Activated CD8-positive, alpha-beta T cell treated with anti-CD3 and anti-CD28 coated beads for 36 hours (primary cell): ENCODE measurements around the gene CELF4. TPM values are rescaled to one million over a fixed set of nuclear protein-coding genes. Genes with fewer than 3 reads are reported as not detected.
"Not testable (repeated sequence)": the region's sequence is repeated elsewhere in the genome, so short reads cannot be mapped to it uniquely, and the experiment has no call there.

Source experiments
- ATAC-seq: fragments of 200-7000 bp; cut with Tn5 transposase; one replicate; pipeline ENCODE4 v1.10.0; 2021; ENCODE audit warnings: mild to moderate bottlenecking, moderate library complexity
- CTCF ChIA-PET: fragments of 350-600 bp; sonication (Branson Sonifier 250); formaldehyde crosslinking; loops from one replicate; lab custom pipeline; 2021; ENCODE audit warnings: antibody characterized with exemption; lab: Charles Lee
- POLR2A ChIA-PET: fragments of 350-600 bp; sonication (Branson Sonifier 250); formaldehyde crosslinking; loops from one replicate; lab custom pipeline; 2021; ENCODE audit warnings: antibody characterized with exemption; lab: Charles Lee
- DNase-seq: peaks from one replicate; pipeline ENCODE4 v3.0.0-alpha.2; 2020
- H3K27ac Mint-ChIP-seq: one replicate; pipeline ENCODE4 v1.8.0; 2021; ENCODE audit warnings: mild to moderate bottlenecking, mixed read lengths
- H3K27me3 Mint-ChIP-seq: one replicate; pipeline ENCODE4 v1.8.0; 2021; ENCODE audit warnings: mixed read lengths
- H3K36me3 Mint-ChIP-seq: one replicate; pipeline ENCODE4 v1.8.0; 2021; ENCODE audit warnings: low read depth, mixed read lengths
- H3K4me1 Mint-ChIP-seq: one replicate; pipeline ENCODE4 v1.8.0; 2021; ENCODE audit warnings: low read depth, mixed read lengths
- H3K4me3 Mint-ChIP-seq: one replicate; pipeline ENCODE4 v1.8.0; 2021; ENCODE audit warnings: mild to moderate bottlenecking, moderate library complexity, mixed read lengths
- H3K9me3 Mint-ChIP-seq: one replicate; pipeline ENCODE4 v1.8.0; 2021; ENCODE audit warnings: mixed read lengths
- intact Hi-C: fragments of 100-400 bp; cut with micrococcal nuclease; formaldehyde crosslinking; loops from one replicate; pipeline ENCODE4 v1.10.0; 2022
- total RNA-seq, 2 experiments: library from RNA; stranded (reverse); gene quantifications; one replicate each; pipeline ENCODE4 v1.2.3, GENCODE V29; 2021
- TF ChIP-seq, protein P1 (sequence below): fragments of 200-600 bp; IDR thresholded peaks from one replicate; pipeline ENCODE4 v1.8.0; 2022; ENCODE audit warnings: antibody characterized with exemption, mild to moderate bottlenecking

Gene CELF4
- total RNA-seq, 2 experiments from 2014 or later: not detected

DNA sequence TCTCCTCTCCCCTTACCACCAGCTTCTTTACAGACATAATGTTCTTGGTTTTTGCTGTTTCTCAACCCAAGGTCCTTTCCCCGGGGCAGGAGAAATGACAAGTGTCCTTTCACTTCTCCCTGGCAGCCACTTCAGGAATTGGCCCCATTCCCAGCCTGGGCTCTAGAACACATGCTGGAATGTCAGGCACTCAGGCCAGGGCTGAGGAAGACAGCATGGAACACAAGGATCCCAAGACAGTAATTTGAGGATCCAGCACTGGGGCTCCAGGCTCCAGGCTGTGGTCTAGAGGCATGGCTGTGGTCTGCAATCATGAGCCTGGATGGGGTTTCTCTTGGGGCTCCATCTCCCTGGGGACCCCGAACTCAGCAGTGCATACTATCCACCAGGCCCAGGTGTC, 201.4 kb downstream of the CELF4 start:
- Mint-ChIP-seq H3K9me3 (no peaks in the 10 kb centered on the region), H3K27ac (no peak overlapping the region), H3K27me3 (peaks cover 16% of the 10 kb centered on the region), H3K36me3 (no peaks in the 10 kb centered on the region), H3K4me1 (no peaks in the 10 kb centered on the region), H3K4me3 (no peak overlapping the region)
- intact Hi-C loops: no loop called here
- ATAC-seq (no peak), DNase-seq (no peak)
- POLR2A ChIA-PET: no interaction called here
- TF ChIP-seq, protein P1, sequence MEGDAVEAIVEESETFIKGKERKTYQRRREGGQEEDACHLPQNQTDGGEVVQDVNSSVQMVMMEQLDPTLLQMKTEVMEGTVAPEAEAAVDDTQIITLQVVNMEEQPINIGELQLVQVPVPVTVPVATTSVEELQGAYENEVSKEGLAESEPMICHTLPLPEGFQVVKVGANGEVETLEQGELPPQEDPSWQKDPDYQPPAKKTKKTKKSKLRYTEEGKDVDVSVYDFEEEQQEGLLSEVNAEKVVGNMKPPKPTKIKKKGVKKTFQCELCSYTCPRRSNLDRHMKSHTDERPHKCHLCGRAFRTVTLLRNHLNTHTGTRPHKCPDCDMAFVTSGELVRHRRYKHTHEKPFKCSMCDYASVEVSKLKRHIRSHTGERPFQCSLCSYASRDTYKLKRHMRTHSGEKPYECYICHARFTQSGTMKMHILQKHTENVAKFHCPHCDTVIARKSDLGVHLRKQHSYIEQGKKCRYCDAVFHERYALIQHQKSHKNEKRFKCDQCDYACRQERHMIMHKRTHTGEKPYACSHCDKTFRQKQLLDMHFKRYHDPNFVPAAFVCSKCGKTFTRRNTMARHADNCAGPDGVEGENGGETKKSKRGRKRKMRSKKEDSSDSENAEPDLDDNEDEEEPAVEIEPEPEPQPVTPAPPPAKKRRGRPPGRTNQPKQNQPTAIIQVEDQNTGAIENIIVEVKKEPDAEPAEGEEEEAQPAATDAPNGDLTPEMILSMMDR: no peak
- CTCF ChIA-PET: no interaction called here

DNA sequence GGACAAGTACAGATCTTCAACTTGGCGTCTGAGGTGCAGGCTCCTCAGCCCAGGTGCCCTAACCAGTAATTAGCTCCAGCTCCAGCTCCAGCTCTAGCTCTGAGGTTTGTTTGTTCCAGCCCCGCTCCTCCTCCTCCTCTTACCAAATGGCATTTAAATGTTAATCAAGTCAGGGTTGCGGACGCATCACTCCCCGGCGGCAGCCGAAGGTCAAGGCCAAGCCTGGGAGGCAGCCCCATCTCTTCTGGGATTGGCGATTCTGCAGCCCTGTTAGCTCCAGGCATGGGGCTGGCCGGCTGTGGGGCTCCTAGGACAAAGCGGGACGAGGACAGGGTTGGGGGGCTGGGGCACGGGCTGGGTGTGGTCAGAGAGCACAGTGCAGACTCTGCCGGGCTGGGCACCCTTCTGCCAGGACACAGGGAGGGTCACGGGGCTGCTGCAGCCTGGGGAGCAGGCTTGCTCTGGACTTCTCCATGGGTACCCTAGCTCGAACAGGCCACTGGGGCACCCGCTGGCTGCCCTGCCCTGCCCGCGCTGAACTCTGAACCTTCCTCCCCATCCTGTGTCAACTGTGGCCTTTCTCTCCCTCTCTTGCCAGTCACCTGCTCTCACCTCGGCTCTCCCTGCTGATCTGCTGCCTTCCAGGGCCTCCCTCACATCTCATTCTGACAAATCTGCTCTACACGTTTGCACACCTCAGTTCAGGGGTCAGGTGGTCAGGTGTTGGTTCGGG, 203.3 kb downstream of the CELF4 start:
- no peaks in the 10 kb centered on the region for H3K4me1 Mint-ChIP-seq
- H3K27ac Mint-ChIP-seq: no peak overlapping the region
- no peaks in the 10 kb centered on the region for H3K9me3 Mint-ChIP-seq
- CTCF ChIA-PET: no interaction called here
- POLR2A ChIA-PET: no interaction called here
- DNase-seq: no peak
- TF ChIP-seq, protein P1: no peak
- no peak overlapping the region for H3K4me3 Mint-ChIP-seq
- H3K36me3 Mint-ChIP-seq: no peaks in the 10 kb centered on the region
- intact Hi-C loops: no loop called here
- H3K27me3 Mint-ChIP-seq: peaks cover 13% of the 10 kb centered on the region
- no peak for ATAC-seq

DNA sequence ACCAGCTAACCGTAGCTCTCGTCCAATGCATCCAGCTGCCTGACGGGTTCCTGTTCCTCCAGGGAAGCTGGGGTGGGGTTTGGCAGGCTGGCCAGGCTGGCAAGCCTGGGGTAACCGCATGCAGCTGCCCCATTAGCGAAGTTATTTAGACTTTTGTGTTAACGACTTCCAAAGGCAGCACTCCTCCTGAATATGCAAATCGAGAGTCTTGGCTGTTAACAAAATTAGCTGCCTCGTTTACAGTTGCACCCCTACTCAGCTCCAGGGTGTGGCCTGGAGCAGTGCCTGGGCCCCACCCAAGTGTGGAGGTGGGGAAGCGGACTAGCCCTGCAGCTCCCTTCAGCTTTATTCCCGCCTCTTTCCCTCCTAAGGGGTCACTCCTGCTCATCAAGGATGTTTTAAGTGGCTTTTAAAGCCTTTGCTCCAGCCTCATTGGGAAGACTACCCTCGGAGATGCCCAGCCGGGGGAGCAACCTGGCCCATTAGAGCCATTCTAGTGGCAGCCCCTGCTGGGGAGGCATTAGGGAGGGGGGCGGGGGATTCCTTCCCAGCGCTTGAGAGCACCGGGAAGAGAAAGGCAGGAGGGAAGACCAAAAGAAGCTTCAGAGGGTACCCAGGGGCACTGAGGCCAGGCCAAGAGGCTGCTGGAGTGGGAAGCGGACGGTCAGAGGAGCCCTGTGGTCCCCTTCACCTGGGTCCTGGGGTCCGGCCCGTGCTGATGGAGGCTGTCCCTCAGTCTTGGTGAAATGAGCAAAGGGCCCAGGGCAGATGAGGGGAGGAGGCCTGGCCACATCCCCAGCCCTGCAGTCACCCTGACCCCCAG, 204.1 kb downstream of the CELF4 start:
- Mint-ChIP-seq H3K9me3 (no peaks in the 10 kb centered on the region), H3K36me3 (no peaks in the 10 kb centered on the region), H3K27ac (no peak overlapping the region), H3K4me1 (no peaks in the 10 kb centered on the region), H3K4me3 (no peak overlapping the region), H3K27me3 (peaks cover 11% of the 10 kb centered on the region)
- CTCF ChIA-PET: no interaction called here
- TF ChIP-seq, protein P1: no peak
- DNase-seq (no peak), ATAC-seq (no peak)
- intact Hi-C loops: no loop called here
- POLR2A ChIA-PET: no interaction called here

DNA sequence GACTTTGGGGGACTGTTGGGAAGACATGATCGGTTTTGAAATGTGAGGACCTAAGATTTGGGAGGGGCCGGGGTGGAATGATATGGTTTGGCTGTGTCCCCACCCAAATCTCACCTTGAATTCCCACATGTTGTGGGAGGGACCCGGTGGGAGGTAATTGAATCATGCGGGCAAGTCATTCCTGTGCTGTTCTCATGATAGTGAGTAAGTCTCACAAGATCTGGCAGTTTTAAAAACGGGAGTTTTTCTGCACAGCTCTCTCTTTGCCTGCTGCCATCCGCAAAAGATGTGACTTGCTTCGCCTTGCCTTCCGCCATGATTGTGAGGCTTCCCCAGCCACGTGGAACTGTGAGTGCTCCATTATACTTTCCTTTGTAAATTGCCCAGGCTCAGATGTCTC, 207.5 kb downstream of the CELF4 start:
- POLR2A ChIA-PET, H3K9me3 Mint-ChIP-seq, H3K36me3 Mint-ChIP-seq, H3K27me3 Mint-ChIP-seq, ATAC-seq, CTCF ChIA-PET, H3K27ac Mint-ChIP-seq, H3K4me3 Mint-ChIP-seq, H3K4me1 Mint-ChIP-seq, DNase-seq, intact Hi-C loops: not testable (repeated sequence)

DNA sequence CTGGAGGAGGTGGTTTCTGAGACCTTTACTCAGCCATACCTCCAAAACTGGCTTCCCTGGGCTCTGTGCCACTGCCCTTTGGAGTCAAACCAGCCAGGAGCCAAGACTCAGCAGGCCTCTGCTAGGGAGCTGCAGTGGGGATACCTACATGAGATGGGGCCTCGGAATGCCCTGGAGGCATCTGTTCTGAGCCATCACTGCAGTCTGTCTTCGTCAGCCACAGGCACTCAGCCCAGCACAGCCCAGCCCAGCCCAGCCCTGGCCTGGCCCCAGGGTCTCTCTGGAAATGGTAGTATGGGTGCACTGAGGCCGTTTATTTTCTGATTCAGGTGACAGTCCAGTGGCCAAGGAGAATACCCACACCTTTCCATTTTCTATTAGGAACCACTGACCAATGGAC, 209.8 kb downstream of the CELF4 start:
- ChIA-PET POLR2A (no interaction called here), CTCF (no interaction called here)
- Mint-ChIP-seq H3K27me3 (no peaks in the 10 kb centered on the region), H3K9me3 (no peaks in the 10 kb centered on the region), H3K27ac (no peak overlapping the region), H3K4me3 (no peak overlapping the region), H3K36me3 (no peaks in the 10 kb centered on the region), H3K4me1 (no peaks in the 10 kb centered on the region)
- intact Hi-C loops: no loop called here
- DNase-seq (no peak), ATAC-seq (no peak)
- TF ChIP-seq, protein P1: no peak
